Stimulated activated naive CD8-positive, alpha-beta T cell treated with anti-CD3 and anti-CD28 coated beads, Interleukin-15, amount 100 ng/mL, for 72 hours (primary cell): ENCODE results near the gene SLC4A9.
A peak's percentile ranks its signal among the peaks of the same experiment; 100 is the strongest.

Source experiments
- ATAC-seq: fragments of 150-1000 bp; cut with Tn5 transposase; 2 replicates; pipeline ENCODE4 v1.10.0; 2021; ENCODE audit warnings: mild to moderate bottlenecking, moderate library complexity
- DNase-seq, 2 donors: peaks; one replicate each; pipeline ENCODE4 v3.0.0; 2021 to 2022
- H3K27ac Mint-ChIP-seq, 2 donors: one replicate each; pipeline ENCODE4 v1.8.0; 2022; ENCODE audit warnings: mild to moderate bottlenecking in 2 of 2, mixed read lengths in 2 of 2, moderate library complexity in 2 of 2
- H3K27me3 Mint-ChIP-seq: one replicate; pipeline ENCODE4 v1.8.0; 2022; ENCODE audit warnings: mixed read lengths
- H3K4me1 Mint-ChIP-seq: one replicate; pipeline ENCODE4 v1.8.0; 2022; ENCODE audit warnings: mild to moderate bottlenecking, mixed read lengths
- H3K4me3 Mint-ChIP-seq, 2 donors: one replicate each; pipeline ENCODE4 v1.8.0; 2022; ENCODE audit warnings: mild to moderate bottlenecking in 2 of 2, mixed read lengths in 2 of 2, moderate library complexity in 1 of 2
- H3K9me3 Mint-ChIP-seq, 2 donors: one replicate each; pipeline ENCODE4 v1.8.0; 2022; ENCODE audit warnings: mixed read lengths in 2 of 2

Gene SLC4A9

DNA sequence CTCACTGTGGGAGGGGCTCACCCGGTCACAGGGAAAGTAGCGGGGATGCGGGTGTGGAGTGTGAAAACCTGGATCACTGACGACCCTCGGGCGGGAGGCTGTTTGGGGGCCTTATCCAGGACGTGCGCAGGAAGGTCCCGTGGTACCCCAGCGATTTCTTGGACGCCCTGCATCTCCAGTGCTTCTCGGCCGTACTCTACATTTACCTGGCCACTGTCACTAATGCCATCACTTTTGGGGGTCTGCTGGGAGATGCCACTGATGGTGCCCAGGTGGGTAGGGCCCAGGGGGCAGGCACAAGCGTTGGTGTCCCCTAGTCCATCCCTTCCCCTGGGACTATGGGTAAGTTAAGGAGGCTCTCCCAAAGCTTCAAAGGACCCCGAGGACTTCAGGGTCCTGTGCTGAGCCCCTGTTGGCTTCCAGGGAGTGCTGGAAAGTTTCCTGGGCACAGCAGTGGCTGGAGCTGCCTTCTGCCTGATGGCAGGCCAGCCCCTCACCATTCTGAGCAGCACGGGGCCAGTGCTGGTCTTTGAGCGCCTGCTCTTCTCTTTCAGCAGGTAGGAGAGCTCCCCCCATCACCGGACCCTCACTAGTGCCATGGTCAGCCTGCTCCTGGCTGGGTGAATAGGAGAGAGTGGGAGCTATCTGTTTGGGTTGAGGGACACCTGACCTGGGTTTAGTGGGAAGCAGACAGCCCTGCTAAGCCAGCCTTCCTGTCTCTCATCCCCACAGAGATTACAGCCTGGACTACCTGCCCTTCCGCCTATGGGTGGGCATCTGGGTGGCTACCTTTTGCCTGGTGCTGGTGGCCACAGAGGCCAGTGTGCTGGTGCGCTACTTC is 3.9 kb downstream of the SLC4A9 start:
- no peaks in the 10 kb centered on the region for H3K9me3 Mint-ChIP-seq
- H3K4me1 Mint-ChIP-seq: peaks cover 16% of the 10 kb centered on the region
- H3K27me3 Mint-ChIP-seq: peaks cover 2% of the 10 kb centered on the region

DNA sequence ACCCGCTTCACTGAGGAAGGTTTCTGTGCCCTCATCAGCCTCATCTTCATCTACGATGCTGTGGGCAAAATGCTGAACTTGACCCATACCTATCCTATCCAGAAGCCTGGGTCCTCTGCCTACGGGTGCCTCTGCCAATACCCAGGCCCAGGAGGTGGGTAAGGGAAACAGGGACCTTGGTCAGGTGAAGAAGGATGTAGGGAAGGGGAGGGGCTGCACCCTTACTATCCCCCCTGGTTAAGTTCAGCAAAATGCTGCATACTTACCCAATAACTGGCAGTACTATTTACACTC is 4.4 kb downstream of the SLC4A9 start:
- Mint-ChIP-seq H3K4me1 (peaks cover 16% of the 10 kb centered on the region), H3K9me3 (no peaks in the 10 kb centered on the region), H3K4me3 (no peak overlapping the region), H3K27me3 (no peaks in the 10 kb centered on the region), H3K27ac (no peak overlapping the region)
- DNase-seq (no peak), ATAC-seq (no peak)

More for the DNA sequence above, 3.9 kb downstream of the SLC4A9 start:
- no peak for ATAC-seq
- peak overlapping the region in 1 of 2 donors; percentile 83 for H3K27ac Mint-ChIP-seq
- no peak for DNase-seq
- peak overlapping the region; percentile 83 to 90 for H3K4me3 Mint-ChIP-seq

DNA sequence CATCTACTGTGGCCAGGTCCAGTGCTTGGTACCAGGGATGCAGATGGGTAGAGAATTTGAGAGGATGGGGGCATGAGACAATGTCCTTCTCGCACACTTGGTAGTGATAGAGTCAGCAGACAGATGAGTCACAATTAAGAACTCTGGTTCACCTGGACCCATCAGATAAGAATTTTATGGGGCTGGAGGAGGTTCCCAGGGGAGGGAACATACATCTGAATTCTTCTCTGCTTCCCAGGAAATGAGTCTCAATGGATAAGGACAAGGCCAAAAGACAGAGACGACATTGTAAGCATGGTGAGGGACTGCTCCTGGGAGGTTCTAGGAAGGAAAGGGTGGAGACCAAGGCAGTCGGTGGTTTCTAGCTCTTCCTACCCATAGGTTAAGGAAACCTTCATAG is 5.3 kb downstream of the SLC4A9 start:
- Mint-ChIP-seq H3K4me3 (no peak overlapping the region), H3K27me3 (no peaks in the 10 kb centered on the region), H3K27ac (no peak overlapping the region), H3K4me1 (peaks cover 16% of the 10 kb centered on the region), H3K9me3 (no peaks in the 10 kb centered on the region)
- no peak for DNase-seq
- no peak for ATAC-seq

DNA sequence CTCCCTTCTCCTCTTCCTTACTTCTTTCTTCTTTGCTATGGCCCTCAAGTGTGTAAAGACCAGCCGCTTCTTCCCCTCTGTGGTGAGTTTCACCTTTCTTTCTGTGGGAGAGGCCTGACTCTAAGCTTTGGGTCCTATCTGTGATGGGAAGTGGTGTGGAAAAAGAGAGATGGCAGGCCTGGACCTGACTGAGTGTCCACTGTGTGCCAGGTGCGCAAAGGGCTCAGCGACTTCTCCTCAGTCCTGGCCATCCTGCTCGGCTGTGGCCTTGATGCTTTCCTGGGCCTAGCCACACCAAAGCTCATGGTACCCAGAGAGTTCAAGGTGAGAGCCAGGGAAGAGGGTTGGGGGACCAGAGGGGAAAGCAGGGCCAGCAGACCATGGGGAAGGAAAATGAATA is 5.9 kb downstream of the SLC4A9 start:
- Mint-ChIP-seq H3K4me3 (no peak overlapping the region), H3K9me3 (no peaks in the 10 kb centered on the region), H3K27ac (no peak overlapping the region), H3K4me1 (peaks cover 16% of the 10 kb centered on the region), H3K27me3 (no peaks in the 10 kb centered on the region)
- DNase-seq (no peak), ATAC-seq (no peak)

DNA sequence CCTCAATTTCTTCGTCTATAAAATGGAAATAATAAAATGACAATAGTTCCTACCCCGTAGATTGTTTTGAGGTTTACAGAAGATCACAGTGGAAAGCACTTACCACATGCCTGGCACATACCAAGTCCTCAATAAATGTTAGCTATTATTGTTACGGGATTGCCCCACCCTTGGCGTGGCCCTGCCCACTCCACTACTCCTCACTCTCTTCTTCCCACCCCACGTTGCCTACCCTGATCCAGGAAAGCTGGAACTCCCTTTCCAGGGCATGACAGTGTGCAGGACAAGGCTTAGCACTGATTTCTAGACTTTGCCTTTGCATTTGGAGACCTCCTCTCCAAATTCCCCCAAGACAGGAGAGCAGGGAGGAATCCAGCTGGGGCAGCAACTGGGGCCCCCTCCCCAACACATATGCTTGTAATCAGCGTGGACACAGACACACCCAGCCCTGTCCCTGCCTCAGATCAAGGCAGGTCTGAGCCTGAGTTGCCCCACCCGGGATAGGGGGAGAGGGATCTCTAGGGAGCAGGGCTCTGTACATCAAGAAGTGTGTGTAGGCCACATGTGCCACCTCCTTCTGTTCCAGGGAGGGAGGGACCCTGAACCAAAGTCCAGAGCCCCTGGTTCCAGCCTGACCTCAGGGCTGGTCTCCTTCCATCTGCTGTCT is 6.7 kb downstream of the SLC4A9 start:
- peaks cover 16% of the 10 kb centered on the region for H3K4me1 Mint-ChIP-seq
- no peak overlapping the region for H3K4me3 Mint-ChIP-seq
- DNase-seq (no peak), ATAC-seq (no peak)
- no peaks in the 10 kb centered on the region for H3K27me3 Mint-ChIP-seq
- H3K27ac Mint-ChIP-seq: peak overlapping the region in 1 of 2 donors; percentile 30
- H3K9me3 Mint-ChIP-seq: no peaks in the 10 kb centered on the region

DNA sequence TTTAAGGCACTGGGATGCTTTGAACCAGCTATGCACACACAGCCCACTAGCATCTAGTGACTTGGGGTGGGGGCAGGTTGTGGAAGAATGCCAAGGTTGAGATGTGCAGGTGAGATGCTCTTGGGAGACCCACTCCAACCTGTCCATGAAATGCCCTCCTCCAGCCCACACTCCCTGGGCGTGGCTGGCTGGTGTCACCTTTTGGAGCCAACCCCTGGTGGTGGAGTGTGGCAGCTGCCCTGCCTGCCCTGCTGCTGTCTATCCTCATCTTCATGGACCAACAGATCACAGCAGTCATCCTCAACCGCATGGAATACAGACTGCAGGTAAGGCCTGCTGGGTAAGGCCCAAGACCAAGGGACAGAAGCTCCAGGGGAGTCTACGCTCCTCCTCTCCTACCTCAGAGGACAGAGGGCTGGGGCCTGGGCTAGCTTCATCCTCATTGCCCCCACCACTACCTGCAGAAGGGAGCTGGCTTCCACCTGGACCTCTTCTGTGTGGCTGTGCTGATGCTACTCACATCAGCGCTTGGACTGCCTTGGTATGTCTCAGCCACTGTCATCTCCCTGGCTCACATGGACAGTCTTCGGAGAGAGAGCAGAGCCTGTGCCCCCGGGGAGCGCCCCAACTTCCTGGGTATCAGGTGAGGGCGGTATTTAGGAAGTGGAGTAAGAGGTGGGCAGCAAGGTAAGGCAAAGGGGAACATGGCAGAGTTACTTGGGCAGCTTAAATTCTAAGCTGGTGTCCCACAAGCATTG is 7.4 kb downstream of the SLC4A9 start:
- no peaks in the 10 kb centered on the region for H3K27me3 Mint-ChIP-seq
- peaks cover 16% of the 10 kb centered on the region for H3K4me1 Mint-ChIP-seq
- no peak for DNase-seq
- no peak overlapping the region for H3K27ac Mint-ChIP-seq
- no peak for ATAC-seq
- H3K4me3 Mint-ChIP-seq: no peak overlapping the region
- no peaks in the 10 kb centered on the region for H3K9me3 Mint-ChIP-seq

DNA sequence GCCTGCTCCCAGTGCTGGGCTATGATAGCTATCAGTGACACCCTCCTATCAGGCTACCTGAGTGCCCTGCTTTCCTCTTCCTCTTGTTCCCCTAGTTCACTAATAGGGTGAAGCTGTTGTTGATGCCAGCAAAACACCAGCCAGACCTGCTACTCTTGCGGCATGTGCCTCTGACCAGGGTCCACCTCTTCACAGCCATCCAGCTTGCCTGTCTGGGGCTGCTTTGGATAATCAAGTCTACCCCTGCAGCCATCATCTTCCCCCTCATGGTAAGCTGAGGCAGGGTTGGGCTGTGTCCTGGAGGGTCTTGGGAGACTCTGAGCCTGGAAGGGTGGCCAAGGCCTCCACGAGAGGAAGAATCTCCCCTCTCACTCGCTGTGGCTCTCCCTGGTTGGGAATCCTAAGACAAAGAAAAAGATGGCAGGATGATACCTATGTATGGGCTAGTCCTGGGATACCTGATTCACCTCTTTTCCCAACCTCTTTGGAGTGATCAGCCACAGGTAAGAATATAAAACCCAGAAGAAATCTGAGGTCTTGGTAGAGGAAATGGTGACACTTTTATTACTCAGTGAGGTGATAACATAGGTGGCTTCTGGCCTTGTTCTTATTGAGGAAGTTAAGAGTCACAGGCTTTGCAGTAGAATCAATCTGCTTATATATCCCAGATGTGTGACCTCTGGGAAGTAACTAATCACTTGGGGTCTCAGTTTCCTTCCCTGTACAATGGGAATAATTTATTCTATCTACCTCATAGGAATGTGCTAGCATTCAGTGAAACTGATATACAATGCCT is 11.6 kb downstream of the SLC4A9 start:
- no peaks in the 10 kb centered on the region for H3K27me3 Mint-ChIP-seq

DNA sequence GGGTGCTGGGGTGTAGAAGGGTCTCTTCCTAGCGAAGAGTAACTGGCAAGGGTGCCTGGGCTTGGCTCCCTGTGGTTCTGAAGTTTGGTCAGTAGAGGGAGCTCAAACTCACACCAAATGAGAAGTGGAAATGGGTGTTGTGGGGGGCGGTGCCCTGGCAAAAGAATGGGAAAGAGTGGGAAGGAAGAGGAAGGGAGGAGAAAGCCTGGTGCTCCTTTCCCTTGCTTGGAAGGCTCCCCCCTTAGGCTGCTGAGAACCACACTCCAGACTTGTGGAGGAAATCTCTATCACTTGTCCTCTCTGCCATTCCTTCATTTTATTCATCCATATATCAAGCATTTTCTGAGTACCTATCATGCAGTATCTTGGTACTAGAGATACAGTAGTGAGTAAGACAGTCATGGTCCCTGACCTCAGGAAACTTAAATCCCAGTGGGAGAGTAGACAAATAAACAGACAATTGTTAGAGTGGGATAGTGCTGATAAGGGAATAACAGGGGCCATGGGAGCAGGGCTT is 13.0 kb downstream of the SLC4A9 start:
- DNase-seq: peak; percentile 27 to 29
- Mint-ChIP-seq H3K4me1 (peaks cover 7% of the 10 kb centered on the region), H3K9me3 (no peaks in the 10 kb centered on the region), H3K27me3 (no peaks in the 10 kb centered on the region), H3K4me3 (no peak overlapping the region), H3K27ac (peak overlapping the region in 1 of 2 donors; percentile 15)
- no peak for ATAC-seq

More for the DNA sequence above, 11.6 kb downstream of the SLC4A9 start:
- Mint-ChIP-seq H3K27ac (peak overlapping the region in 1 of 2 donors; percentile 8), H3K9me3 (no peaks in the 10 kb centered on the region), H3K4me3 (no peak overlapping the region), H3K4me1 (peaks cover 14% of the 10 kb centered on the region)
- no peak for DNase-seq
- no peak for ATAC-seq

DNA sequence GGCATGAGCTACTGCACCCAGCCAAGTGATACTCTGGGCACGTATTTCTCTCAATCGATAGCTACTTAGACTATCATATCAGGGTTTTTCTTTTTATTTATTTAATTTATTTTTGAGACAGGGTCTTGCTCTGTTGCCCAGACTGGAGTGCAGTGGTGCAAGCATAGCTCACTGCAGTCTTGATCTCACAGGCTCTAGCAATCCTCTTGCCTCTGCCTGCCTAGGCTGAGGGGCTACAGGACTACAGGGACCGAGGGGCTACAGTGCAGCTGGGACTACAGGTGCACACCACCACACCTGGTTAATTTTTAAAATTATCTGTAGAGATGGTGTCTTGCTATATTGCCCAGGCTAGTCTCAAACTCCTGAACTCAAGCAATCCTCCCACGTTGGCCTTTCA is 21.4 kb downstream of the SLC4A9 start:
- no peaks in the 10 kb centered on the region for H3K9me3 Mint-ChIP-seq
- DNase-seq (no peak), ATAC-seq (no peak)
- no peak overlapping the region for H3K4me3 Mint-ChIP-seq
- no peak overlapping the region for H3K27ac Mint-ChIP-seq
- peaks cover 12% of the 10 kb centered on the region for H3K4me1 Mint-ChIP-seq
- no peaks in the 10 kb centered on the region for H3K27me3 Mint-ChIP-seq

DNA sequence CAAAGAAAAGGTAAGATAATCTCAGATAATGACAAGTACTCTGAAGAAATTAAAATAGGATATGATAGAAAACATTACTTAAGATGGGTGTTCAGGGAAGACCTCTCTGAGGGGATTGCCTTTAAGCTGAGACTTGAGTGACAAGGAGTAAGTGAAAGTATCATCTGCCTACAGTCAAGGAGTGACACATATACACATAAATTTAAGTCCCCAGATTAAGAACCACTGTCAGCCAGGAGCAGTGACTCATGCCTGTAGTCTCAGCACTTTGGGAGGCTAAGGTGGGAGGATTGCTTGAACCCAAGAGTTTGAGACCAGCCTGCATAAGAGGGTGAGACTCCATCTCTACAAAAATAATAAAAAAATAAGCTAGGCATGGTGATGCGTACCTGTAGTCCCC is 22.0 kb downstream of the SLC4A9 start:
- ATAC-seq: peak; percentile 95
- peaks cover 12% of the 10 kb centered on the region for H3K4me1 Mint-ChIP-seq

DNA sequence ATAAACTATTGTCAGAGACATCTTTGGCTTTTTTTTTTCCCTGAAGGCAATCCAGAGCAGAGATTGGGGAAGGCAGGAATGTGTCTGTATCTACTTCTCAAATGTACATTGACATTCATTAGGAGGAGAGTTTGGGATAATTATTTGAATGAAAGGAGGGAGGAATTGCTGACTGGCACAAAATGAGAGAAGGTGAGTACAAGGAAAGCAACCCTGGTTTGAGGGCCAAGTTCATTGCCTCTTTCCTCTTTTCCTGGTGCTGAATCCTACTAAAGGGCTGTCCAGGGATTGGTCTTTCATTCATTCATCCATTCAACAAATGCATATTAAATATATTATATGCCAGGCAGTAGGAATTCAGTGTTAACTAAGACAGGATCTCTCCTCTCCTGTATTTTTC is 22.9 kb downstream of the SLC4A9 start:
- H3K27me3 Mint-ChIP-seq: no peaks in the 10 kb centered on the region

More for the DNA sequence above, 22.0 kb downstream of the SLC4A9 start:
- H3K4me3 Mint-ChIP-seq: no peak overlapping the region
- no peaks in the 10 kb centered on the region for H3K9me3 Mint-ChIP-seq
- H3K27me3 Mint-ChIP-seq: no peaks in the 10 kb centered on the region
- no peak for DNase-seq
- H3K27ac Mint-ChIP-seq: no peak overlapping the region

DNA sequence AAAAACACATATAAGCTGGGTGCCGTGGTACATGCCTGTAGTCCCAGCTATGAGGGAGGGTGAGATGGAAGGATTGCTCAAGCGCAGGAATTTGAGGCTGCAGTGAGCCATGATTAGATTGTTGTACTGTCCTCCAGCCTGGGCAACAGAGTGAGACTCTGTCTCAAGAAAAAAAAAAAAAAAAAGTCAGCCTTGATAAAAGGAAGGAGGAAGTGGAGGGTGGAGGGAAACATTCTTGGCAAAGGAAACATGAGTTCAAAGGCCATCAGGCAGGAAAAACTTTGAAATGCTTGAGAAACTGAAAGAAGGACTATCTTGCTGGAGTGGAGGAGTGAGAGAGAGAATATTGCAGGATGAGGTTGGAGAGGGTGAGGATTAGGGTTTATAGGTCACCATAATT is 23.3 kb downstream of the SLC4A9 start:
- Mint-ChIP-seq H3K27me3 (no peaks in the 10 kb centered on the region), H3K4me3 (no peak overlapping the region), H3K4me1 (peaks cover 12% of the 10 kb centered on the region), H3K27ac (no peak overlapping the region), H3K9me3 (no peaks in the 10 kb centered on the region)
- ATAC-seq (no peak), DNase-seq (no peak)

More for the DNA sequence above, 22.9 kb downstream of the SLC4A9 start:
- Mint-ChIP-seq H3K4me3 (no peak overlapping the region), H3K27ac (no peak overlapping the region), H3K9me3 (no peaks in the 10 kb centered on the region), H3K4me1 (peaks cover 12% of the 10 kb centered on the region)
- no peak for ATAC-seq
- DNase-seq: no peak

DNA sequence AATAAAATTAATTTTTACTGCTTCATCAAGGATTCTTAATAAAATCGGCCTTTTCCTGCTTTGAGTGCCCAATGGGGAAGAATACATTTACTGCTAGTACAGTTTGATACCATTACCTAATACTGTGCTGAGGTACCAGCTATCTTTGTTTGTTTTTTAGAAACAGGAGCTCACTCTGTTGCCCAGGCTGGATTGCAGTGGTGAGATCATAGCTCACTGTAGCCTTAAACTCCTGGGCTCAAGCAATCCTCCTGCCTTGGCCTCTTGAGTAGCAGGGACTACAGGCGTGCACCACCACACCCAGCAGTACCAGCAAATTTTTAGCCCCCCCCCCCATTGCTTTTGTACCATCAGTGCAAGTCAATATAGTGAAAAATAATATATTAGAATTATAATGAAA is 28.1 kb downstream of the SLC4A9 start:
- ATAC-seq: no peak
- no peak for DNase-seq
- no peaks in the 10 kb centered on the region for H3K4me1 Mint-ChIP-seq
- no peaks in the 10 kb centered on the region for H3K9me3 Mint-ChIP-seq
- no peak overlapping the region for H3K4me3 Mint-ChIP-seq
- H3K27ac Mint-ChIP-seq: no peak overlapping the region
- no peaks in the 10 kb centered on the region for H3K27me3 Mint-ChIP-seq

DNA sequence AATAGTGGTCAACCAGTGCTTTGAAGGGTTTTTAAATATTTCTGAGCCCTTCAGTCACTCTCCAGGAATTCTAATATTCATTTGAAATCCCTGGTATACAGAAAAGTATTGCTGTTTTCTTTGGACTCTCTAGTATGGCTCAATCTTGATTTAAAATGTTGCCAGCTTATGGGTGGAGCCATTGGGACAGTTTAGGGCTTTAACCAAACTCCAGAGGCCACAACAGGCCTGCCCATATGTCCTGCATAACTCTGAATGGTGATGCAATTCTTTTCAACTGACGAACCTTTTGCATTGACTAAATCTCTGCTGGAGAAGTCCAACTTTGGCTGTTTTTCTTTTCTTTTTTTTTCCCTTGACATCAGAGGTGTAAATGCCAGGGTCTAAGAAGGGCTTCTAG is 31.3 kb downstream of the SLC4A9 start:
- Mint-ChIP-seq H3K9me3 (no peaks in the 10 kb centered on the region), H3K27me3 (no peaks in the 10 kb centered on the region), H3K27ac (no peak overlapping the region), H3K4me3 (no peak overlapping the region), H3K4me1 (no peaks in the 10 kb centered on the region)
- ATAC-seq: no peak
- no peak for DNase-seq

DNA sequence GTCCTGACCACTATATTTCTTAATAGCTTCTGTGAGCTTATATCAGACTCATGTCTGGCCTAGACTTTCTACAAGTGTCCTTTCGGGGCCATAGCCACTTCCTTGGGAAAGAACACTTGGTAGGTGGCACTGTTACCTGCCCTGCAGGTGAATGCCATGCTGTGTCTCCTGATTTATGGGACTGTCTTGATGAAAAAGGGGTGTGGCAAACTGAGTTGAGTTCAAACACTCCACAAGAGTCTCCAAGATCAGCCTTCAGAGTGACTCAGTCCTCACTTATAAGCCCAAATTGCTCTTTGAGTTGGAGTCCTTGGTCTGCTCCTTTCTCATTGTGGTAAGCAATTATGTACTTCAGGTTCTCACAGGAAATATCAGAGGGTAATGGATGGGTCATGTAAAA is 31.7 kb downstream of the SLC4A9 start:
- H3K9me3 Mint-ChIP-seq: no peaks in the 10 kb centered on the region
- DNase-seq: no peak
- no peaks in the 10 kb centered on the region for H3K4me1 Mint-ChIP-seq
- no peak overlapping the region for H3K27ac Mint-ChIP-seq
- no peaks in the 10 kb centered on the region for H3K27me3 Mint-ChIP-seq
- ATAC-seq: no peak
- no peak overlapping the region for H3K4me3 Mint-ChIP-seq
